ENCODE measurements around the gene FAM120A. TPM values are rescaled to one million over a fixed set of nuclear protein-coding genes. Genes with fewer than 3 reads are reported as not detected.

FAM120A gene
- total RNA-seq, 1 experiment from 2014 or later, result 53.3 TPM

DNA sequence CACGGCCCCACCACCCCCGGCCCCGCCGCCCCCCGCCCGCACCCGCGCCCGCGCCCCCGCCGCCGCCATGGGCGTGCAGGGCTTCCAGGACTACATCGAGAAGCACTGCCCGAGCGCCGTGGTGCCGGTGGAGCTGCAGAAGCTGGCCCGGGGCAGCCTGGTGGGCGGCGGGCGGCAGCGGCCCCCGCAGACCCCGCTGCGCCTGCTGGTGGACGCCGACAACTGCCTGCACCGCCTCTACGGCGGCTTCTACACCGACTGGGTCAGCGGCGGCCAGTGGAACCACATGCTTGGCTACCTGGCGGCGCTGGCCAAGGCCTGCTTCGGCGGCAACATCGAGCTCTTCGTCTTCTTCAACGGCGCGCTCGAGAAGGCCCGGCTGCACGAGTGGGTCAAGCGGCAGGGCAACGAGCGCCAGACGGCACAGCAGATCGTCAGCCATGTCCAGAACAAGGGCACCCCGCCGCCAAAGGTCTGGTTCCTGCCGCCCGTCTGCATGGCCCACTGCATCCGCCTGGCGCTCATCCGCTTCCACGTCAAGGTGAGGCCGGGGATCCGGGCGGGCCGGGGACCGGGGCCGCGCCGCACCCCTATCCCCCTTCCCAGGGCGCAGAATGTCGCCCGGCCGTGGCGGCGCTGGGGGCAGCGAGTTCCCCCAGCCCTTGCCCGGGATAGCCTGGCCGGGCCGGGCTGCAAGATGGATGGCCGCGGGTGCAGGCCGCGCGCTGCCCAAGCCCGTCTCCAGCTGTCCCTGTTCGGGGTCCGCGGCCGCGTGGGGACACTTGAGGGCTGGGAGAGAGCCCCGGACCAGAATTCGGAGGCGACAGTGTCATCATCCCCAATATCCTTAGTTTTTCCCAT lies 594 bp downstream of the FAM120A start (continued):
- TF ChIP-seq GTF2I (CRISPR knock-in tag; conservative IDR thresholded peaks at IDR 0.05), result no peak
- TF ChIP-seq, protein P1, sequence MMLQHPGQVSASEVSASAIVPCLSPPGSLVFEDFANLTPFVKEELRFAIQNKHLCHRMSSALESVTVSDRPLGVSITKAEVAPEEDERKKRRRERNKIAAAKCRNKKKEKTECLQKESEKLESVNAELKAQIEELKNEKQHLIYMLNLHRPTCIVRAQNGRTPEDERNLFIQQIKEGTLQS (CRISPR knock-in tag; conservative IDR thresholded peaks at IDR 0.05), result no peak
- TF ChIP-seq ESRRA (CRISPR knock-in tag; IDR thresholded peaks at IDR 0.05; ENCODE audit: borderline replicate concordance), result 0 out of 2 replicates have a peak, but pooled peaks have one; percentile 54
- no peak for TF ChIP-seq PREB (CRISPR knock-in tag; IDR thresholded peaks at IDR 0.05; ENCODE audit: borderline replicate concordance)
- no peak for TF ChIP-seq ZNF121 (CRISPR knock-in tag; IDR thresholded peaks at IDR 0.05)
- no peak for TF ChIP-seq RORB (CRISPR knock-in tag; IDR thresholded peaks at IDR 0.05)
- TF ChIP-seq JAZF1 (CRISPR knock-in tag; IDR thresholded peaks at IDR 0.05), result no peak
- peak; percentile 46; the same call in 1 of the 2 replicates for TF ChIP-seq GABPB1 (CRISPR knock-in tag; IDR thresholded peaks at IDR 0.05)
- TF ChIP-seq, protein P2, sequence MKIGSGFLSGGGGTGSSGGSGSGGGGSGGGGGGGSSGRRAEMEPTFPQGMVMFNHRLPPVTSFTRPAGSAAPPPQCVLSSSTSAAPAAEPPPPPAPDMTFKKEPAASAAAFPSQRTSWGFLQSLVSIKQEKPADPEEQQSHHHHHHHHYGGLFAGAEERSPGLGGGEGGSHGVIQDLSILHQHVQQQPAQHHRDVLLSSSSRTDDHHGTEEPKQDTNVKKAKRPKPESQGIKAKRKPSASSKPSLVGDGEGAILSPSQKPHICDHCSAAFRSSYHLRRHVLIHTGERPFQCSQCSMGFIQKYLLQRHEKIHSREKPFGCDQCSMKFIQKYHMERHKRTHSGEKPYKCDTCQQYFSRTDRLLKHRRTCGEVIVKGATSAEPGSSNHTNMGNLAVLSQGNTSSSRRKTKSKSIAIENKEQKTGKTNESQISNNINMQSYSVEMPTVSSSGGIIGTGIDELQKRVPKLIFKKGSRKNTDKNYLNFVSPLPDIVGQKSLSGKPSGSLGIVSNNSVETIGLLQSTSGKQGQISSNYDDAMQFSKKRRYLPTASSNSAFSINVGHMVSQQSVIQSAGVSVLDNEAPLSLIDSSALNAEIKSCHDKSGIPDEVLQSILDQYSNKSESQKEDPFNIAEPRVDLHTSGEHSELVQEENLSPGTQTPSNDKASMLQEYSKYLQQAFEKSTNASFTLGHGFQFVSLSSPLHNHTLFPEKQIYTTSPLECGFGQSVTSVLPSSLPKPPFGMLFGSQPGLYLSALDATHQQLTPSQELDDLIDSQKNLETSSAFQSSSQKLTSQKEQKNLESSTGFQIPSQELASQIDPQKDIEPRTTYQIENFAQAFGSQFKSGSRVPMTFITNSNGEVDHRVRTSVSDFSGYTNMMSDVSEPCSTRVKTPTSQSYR (CRISPR knock-in tag; IDR thresholded peaks at IDR 0.05), result no peak
- TF ChIP-seq SMAD4 (CRISPR knock-in tag; IDR thresholded peaks at IDR 0.05), result no peak
- 0 out of 2 replicates have a peak, but pooled peaks have one; percentile 8 for TF ChIP-seq JUN (CRISPR knock-in tag; IDR thresholded peaks at IDR 0.05)
- TF ChIP-seq ZNF425 (CRISPR knock-in tag; conservative IDR thresholded peaks at IDR 0.05), result no peak
- TF ChIP-seq PRRX2 (CRISPR knock-in tag; IDR thresholded peaks at IDR 0.05), result no peak
- no peak for TF ChIP-seq EMX1 (CRISPR knock-in tag; IDR thresholded peaks at IDR 0.05)

DNA sequence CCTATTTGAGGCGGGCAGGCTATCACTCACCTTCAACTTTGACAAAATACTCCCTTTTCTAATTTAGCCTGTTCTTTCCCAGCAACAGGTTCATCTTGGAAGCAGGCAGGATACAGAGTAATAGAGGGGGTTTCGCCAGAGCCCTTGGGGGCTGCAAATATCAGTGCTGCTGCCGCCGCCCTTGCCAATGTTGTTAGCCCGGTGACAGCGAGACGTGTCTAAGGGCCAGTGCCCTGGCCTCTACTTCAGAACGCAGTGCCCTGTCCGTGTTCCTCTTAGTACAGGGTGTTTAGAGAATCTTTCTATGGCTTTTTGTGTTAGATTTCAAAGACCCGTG lies 1.2 kb downstream of the FAM120A start:
- peaks cover 39% of the 10 kb centered on the region for H3K4me1 Mint-ChIP-seq
- H3K4me3 Mint-ChIP-seq, result peak overlapping the region; percentile 90
- H3K36me3 Mint-ChIP-seq, result peaks cover 24% of the 10 kb centered on the region
- ChIA-PET POLR2A (interaction anchor here (1.2 kb wide), 1 partner anchor 108 kb away, joined by 4 read pairs; no protein-coding TSS in a partner anchor), CTCF (interaction anchor here (1.2 to 1.6 kb wide), 2 partner anchors 12 to 73 kb away, joined by 5 to 7 read pairs; no protein-coding TSS in a partner anchor)
- DNase-seq (ENCODE audit: low spot score) (no peak), ATAC-seq (no peak)
- H3K9me3 Mint-ChIP-seq, result no peaks in the 10 kb centered on the region
- peak overlapping the region; percentile 81 for H3K27ac Mint-ChIP-seq
- TF ChIP-seq ETV6 (CRISPR knock-in tag; IDR thresholded peaks at IDR 0.05) (no peak), ZNF396 (CRISPR knock-in tag; IDR thresholded peaks at IDR 0.05; ENCODE audit: borderline replicate concordance) (no peak)
- no peaks in the 10 kb centered on the region for H3K27me3 Mint-ChIP-seq (ENCODE audit: low read depth)

All from WTC11 (cell line).